Sigmoid colon (tissue), 7 donors: ENCODE data around the gene PDE4D. TPM values are rescaled to one million over a fixed set of nuclear protein-coding genes. Genes with fewer than 3 reads are reported as not detected.

Source experiments
- DNase-seq: peaks from one replicate; pipeline ENCODE4 v3.0.0-alpha.2; 2019
- H3K27ac ChIP-seq, 4 donors: fragments of 200-600 bp; sonication (generic); one replicate each; pipeline ENCODE4 v1.5.1; 2016 to 2019; ENCODE audit warnings: mild to moderate bottlenecking in 1 of 4
- H3K27me3 ChIP-seq, 3 donors: fragments of 200-600 bp; sonication (generic); one replicate each; pipeline ENCODE4 v1.5.1; 2019; ENCODE audit warnings: mild to moderate bottlenecking in 1 of 3
- H3K36me3 ChIP-seq, 4 donors: fragments of 200-600 bp; sonication (generic); one replicate each; pipeline ENCODE4 v1.5.1; 2016 to 2019
- H3K4me1 ChIP-seq, 4 donors: fragments of 200-600 bp; sonication (generic); one replicate each; pipeline ENCODE4 v1.5.1; 2017 to 2019
- H3K4me3 ChIP-seq, 4 donors: fragments of 200-600 bp; sonication (generic); one replicate each; pipeline ENCODE4 v1.5.1; 2017 to 2019; ENCODE audit warnings: mild to moderate bottlenecking in 2 of 4, moderate library complexity in 1 of 4
- H3K9me3 ChIP-seq, 4 donors: fragments of 200-600 bp in 3 of 4; sonication (generic) in 3 of 4; one replicate each; pipeline versions ENCODE4 v1.5.1 to v1.6.1; 2013 to 2019
- CTCF ChIP-seq, 4 experiments: fragments of 450-650 bp in 3 of 4; fragments of 200-600 bp in 1 of 4; IDR thresholded peaks; one replicate each; pipeline ENCODE4 v1.5.1; 2016 to 2019; ENCODE audit warnings: antibody characterized with exemption in 4 of 4, mild to moderate bottlenecking in 3 of 4, moderate library complexity in 2 of 4
- EP300 ChIP-seq, 4 donors: sonication (generic); formaldehyde crosslinking; IDR thresholded peaks; one replicate each; pipeline ENCODE4 v1.6.1; 2017; ENCODE audit warnings: antibody characterized with exemption in 4 of 4
- POLR2A ChIP-seq, 2 donors: fragments of 450-650 bp; IDR thresholded peaks; one replicate each; pipeline ENCODE4 v1.6.1; 2016; ENCODE audit warnings: antibody characterized with exemption in 2 of 2, mild to moderate bottlenecking in 2 of 2, moderate library complexity in 2 of 2
- POLR2AphosphoS5 ChIP-seq, 4 donors: sonication (generic); formaldehyde crosslinking; IDR thresholded peaks; one replicate each; pipeline ENCODE4 v1.6.1; 2017; ENCODE audit warnings: antibody characterized with exemption in 4 of 4
- WGBS, 2 donors: extraction: QIAGEN DNeasy Blood & Tissue Kit; methylation state at CpG; one replicate each; pipeline ENCODE4 v1.1.7; 2013; 5-methylcytosine and 5-hydroxymethylcytosine counted together
- intact Hi-C: fragments of 100-400 bp; cut with DNase I; formaldehyde crosslinking; loops from one replicate; pipeline ENCODE4 v1.15.1; 2023
- polyA plus RNA-seq, 3 donors: library from polyadenylated mRNA; stranded (reverse); fragments of 200-250 nt; gene quantifications; one replicate each; pipeline ENCODE4 v1.2.3, GENCODE V29; 2013
- total RNA-seq, 4 donors: library from RNA; depleted of rRNA; stranded (reverse); fragments of >200 nt; gene quantifications; one replicate each; pipeline ENCODE4 v1.1.0, GENCODE V29; 2016
- donor health status: healthy with polysubstance abuse.
- donor health status: Bipolar disorder and iron deficiency.
- donor health status: healthy.

PDE4D gene
- total and polyA plus RNA-seq, 7 donors: 6.0 to 289 (median 169) TPM

GRCh38 chr5:59568161-59568560 is 325.4 kb downstream of the PDE4D start:
- Histone ChIP-seq H3K4me1 (peaks cover 0 to 2% (median 0%) of the 10 kb centered on the region in 4 donors), H3K4me3 (no peak overlapping the region), H3K9me3 (no peaks in the 10 kb centered on the region), H3K27ac (no peak overlapping the region), H3K27me3 (no peaks in the 10 kb centered on the region), H3K36me3 (no peaks in the 10 kb centered on the region)
- intact Hi-C loops: no loop called here
- no peak for DNase-seq
- no peak for TF ChIP-seq EP300 (IDR thresholded peaks at IDR 0.05)
- TF ChIP-seq POLR2AphosphoS5 (IDR thresholded peaks at IDR 0.05): no peak
- no peak for TF ChIP-seq CTCF (IDR thresholded peaks at IDR 0.05)
- TF ChIP-seq POLR2A (IDR thresholded peaks at IDR 0.05): no peak
- 90 to 92% methylated on average over 2 of the region's 2 CpGs for WGBS, 2 donors

GRCh38 chr5:59565551-59565950 is 328.0 kb downstream of the PDE4D start:
- Histone ChIP-seq H3K27me3 (no peaks in the 10 kb centered on the region), H3K4me1 (peaks cover 0 to 11% (median 0%) of the 10 kb centered on the region in 4 donors), H3K4me3 (no peak overlapping the region), H3K9me3 (no peaks in the 10 kb centered on the region), H3K36me3 (no peaks in the 10 kb centered on the region), H3K27ac (no peak overlapping the region)
- intact Hi-C loops: no loop called here
- WGBS, 2 donors: 67 to 88% methylated on average over 2 of the region's 2 CpGs
- DNase-seq: no peak
- TF ChIP-seq EP300 (IDR thresholded peaks at IDR 0.05) (no peak), POLR2A (IDR thresholded peaks at IDR 0.05) (no peak), POLR2AphosphoS5 (IDR thresholded peaks at IDR 0.05) (no peak), CTCF (IDR thresholded peaks at IDR 0.05) (no peak)

- Histone ChIP-seq H3K27me3 (no peaks in the 10 kb centered on the region), H3K4me1 (peaks cover 0 to 12% (median 0%) of the 10 kb centered on the region in 4 donors), H3K4me3 (no peak overlapping the region), H3K27ac (no peak overlapping the region), H3K36me3 (no peaks in the 10 kb centered on the region), H3K9me3 (no peaks in the 10 kb centered on the region)
- intact Hi-C loops: no loop called here
- 62 to 87% methylated on average over 1 of the region's 1 CpG for WGBS, 2 donors
- DNase-seq: no peak
- TF ChIP-seq POLR2AphosphoS5 (IDR thresholded peaks at IDR 0.05): no peak
- no peak for TF ChIP-seq CTCF (IDR thresholded peaks at IDR 0.05)
- no peak for TF ChIP-seq POLR2A (IDR thresholded peaks at IDR 0.05)
- TF ChIP-seq EP300 (IDR thresholded peaks at IDR 0.05): no peak
Measured at GRCh38 chr5:59564895-59565294, 328.6 kb downstream of the PDE4D start.

- no peak for DNase-seq
- TF ChIP-seq POLR2AphosphoS5 (IDR thresholded peaks at IDR 0.05): no peak
- TF ChIP-seq EP300 (IDR thresholded peaks at IDR 0.05): no peak
- no peak for TF ChIP-seq CTCF (IDR thresholded peaks at IDR 0.05)
- TF ChIP-seq POLR2A (IDR thresholded peaks at IDR 0.05): no peak
- Histone ChIP-seq H3K27ac (no peak overlapping the region), H3K36me3 (no peaks in the 10 kb centered on the region), H3K27me3 (no peaks in the 10 kb centered on the region), H3K4me1 (peaks cover 0 to 18% (median 0%) of the 10 kb centered on the region in 4 donors), H3K4me3 (no peak overlapping the region), H3K9me3 (no peaks in the 10 kb centered on the region)
- intact Hi-C loops: no loop called here
- WGBS, 2 donors: 24 to 31% methylated on average over 3 of the region's 3 CpGs
Measured at GRCh38 chr5:59562756-59563389, 330.7 kb downstream of the PDE4D start.

- Histone ChIP-seq H3K9me3 (no peaks in the 10 kb centered on the region), H3K36me3 (no peaks in the 10 kb centered on the region), H3K4me1 (peaks cover 0 to 25% (median 0%) of the 10 kb centered on the region in 4 donors), H3K27ac (no peak overlapping the region), H3K27me3 (no peaks in the 10 kb centered on the region), H3K4me3 (no peak overlapping the region)
- intact Hi-C loops: no loop called here
- DNase-seq: no peak
- TF ChIP-seq POLR2A (IDR thresholded peaks at IDR 0.05) (no peak), POLR2AphosphoS5 (IDR thresholded peaks at IDR 0.05) (no peak), EP300 (IDR thresholded peaks at IDR 0.05) (no peak)
- WGBS, 2 donors: 17 to 72% methylated on average over 2 of the region's 2 CpGs
Measured at GRCh38 chr5:59560553-59560952, 333.0 kb downstream of the PDE4D start.
